Fibroblast of mammary gland (primary cell): ENCODE measurements around the gene TMEM114.

Experiments used
- DNase-seq: peaks from one replicate; pipeline ENCODE4 v3.0.0-alpha.2; 2010; ENCODE audit warnings: low read depth
- H3K4me3 ChIP-seq: 2 replicates; pipeline ENCODE4 v1.5.1; 2011; ENCODE audit warnings: low read depth, mild to moderate bottlenecking, low read length, moderate library complexity; ENCODE audit not compliant: control insufficient read depth
- CTCF ChIP-seq: conservative IDR thresholded peaks from 2 replicates; pipeline ENCODE4 v1.5.1; 2011; ENCODE audit warnings: low read depth, low read length, inconsistent platforms; ENCODE audit not compliant: control insufficient read depth, insufficient read depth

Gene TMEM114

GRCh38 chr16:8550728-8551387 lies 39.5 kb downstream of the TMEM114 start:
- no peak for DNase-seq
- TF ChIP-seq CTCF = no peak
- H3K4me3 ChIP-seq = no peak overlapping the region

DNA sequence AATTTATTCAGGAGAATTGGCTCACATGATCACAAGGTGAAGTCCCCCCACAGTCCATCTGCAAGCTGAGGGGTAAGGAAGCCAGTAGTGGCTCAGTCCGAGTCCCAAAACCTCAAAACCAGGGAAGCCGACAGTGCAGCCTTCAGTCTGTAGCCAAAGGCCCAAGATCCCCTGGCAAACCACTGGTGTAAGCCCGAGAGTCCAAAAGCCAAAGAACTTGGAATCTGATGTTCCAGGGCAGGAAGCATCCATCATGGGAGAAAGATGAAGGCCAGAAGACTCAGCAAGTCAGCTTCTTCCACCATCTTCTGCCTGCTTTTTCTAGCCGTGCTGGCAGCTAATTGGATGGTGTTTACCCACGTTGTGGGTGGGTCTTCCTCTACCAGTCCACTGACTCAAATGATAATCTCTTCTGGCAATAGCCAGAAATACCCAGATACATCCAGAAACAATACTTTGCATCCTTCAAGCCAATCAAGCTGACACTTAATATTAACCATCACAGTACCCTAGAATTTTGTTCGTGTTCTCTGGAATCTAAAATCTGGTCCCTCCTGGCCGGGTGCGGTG lies 40.4 kb downstream of the TMEM114 start:
- no peak for DNase-seq
- TF ChIP-seq CTCF = no peak
- H3K4me3 ChIP-seq = no peak overlapping the region

- DNase-seq = no peak
- TF ChIP-seq CTCF = no peak
- no peak overlapping the region for H3K4me3 ChIP-seq
Measured at GRCh38 chr16:8548166-8548565, 42.1 kb downstream of the TMEM114 start.

GRCh38 chr16:8547762-8548161 lies 42.5 kb downstream of the TMEM114 start:
- no peak for TF ChIP-seq CTCF
- no peak overlapping the region for H3K4me3 ChIP-seq
- no peak for DNase-seq

DNA sequence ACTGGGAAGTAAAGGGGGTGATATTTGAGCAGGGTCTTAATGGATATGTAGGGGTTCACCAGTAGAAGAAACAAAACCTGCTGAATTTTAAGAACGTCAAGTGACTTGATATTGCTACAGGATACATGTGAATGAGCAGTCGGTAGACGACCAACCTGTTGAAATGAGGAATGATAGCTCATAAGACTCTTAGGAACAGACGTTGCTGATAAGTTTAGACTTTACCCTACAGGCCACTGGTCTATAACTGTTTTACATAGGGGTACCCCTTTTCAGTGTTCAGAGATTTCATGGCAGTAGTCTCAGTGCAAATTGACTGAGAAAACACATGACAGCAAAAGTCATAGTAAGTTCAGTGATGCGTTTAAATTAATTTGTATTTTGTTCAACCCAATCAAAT lies 45.9 kb downstream of the TMEM114 start:
- no peak overlapping the region for H3K4me3 ChIP-seq
- TF ChIP-seq CTCF = no peak
- no peak for DNase-seq

DNA sequence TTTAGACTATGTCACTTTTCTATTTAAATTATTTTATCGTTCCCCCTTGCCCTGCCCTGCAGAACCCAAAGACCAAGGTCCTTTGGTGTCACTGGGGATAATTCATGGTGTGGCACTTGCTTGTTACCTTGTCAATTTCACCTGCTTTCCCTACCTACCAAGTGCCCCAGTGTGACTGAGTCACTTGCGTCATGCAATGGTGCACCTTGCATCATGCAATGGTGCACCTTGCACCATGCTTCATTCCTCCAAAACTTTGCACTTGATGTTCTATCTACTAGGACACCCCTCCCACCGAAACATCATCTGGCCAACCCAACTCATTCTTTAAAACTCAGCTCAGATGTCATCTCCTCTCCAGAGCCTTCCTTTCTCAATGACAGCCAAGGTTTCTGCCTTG lies 47.1 kb downstream of the TMEM114 start:
- H3K4me3 ChIP-seq = no peak overlapping the region
- TF ChIP-seq CTCF = no peak
- no peak for DNase-seq
